Trophoblast cell (in vitro differentiated cells and primary cell): ENCODE data around the gene NRXN2.

Experiments
- DNase-seq, 2 donors: peaks; one replicate each; pipeline ENCODE4 v3.0.0-alpha.2; 2016
- H2AFZ ChIP-seq: 2 replicates; pipeline ENCODE4 v1.6.1; 2013; ENCODE audit warnings: low read length, moderate library complexity, mild to moderate bottlenecking; ENCODE audit not compliant: insufficient read depth, poor library complexity
- H2AK5ac ChIP-seq: 2 replicates; pipeline ENCODE4 v1.6.1; 2013; ENCODE audit warnings: mild to moderate bottlenecking, low read length
- H2BK120ac ChIP-seq: 2 replicates; pipeline ENCODE4 v1.6.1; 2013; ENCODE audit warnings: low read length, mild to moderate bottlenecking, moderate library complexity; ENCODE audit not compliant: insufficient read depth, poor library complexity
- H2BK12ac ChIP-seq: 2 replicates; pipeline ENCODE4 v1.6.1; 2013; ENCODE audit warnings: mild to moderate bottlenecking, low read length, moderate library complexity
- H2BK5ac ChIP-seq: 2 replicates; pipeline ENCODE4 v1.6.1; 2013; ENCODE audit warnings: low read length, low read depth, moderate library complexity, mild to moderate bottlenecking; ENCODE audit not compliant: poor library complexity
- H3K14ac ChIP-seq: 2 replicates; pipeline ENCODE4 v1.6.1; 2013; ENCODE audit warnings: mild to moderate bottlenecking, low read length
- H3K18ac ChIP-seq: 2 replicates; pipeline ENCODE4 v1.6.1; 2013; ENCODE audit warnings: mild to moderate bottlenecking, low read length
- H3K23ac ChIP-seq: 2 replicates; pipeline ENCODE4 v1.6.1; 2013; ENCODE audit warnings: low read length
- H3K27ac ChIP-seq: 2 replicates; pipeline ENCODE4 v1.5.1; 2013; ENCODE audit warnings: low read depth, mild to moderate bottlenecking, inconsistent platforms, low read length, moderate library complexity
- H3K27me3 ChIP-seq: 2 replicates; pipeline ENCODE4 v1.6.1; 2013; ENCODE audit warnings: inconsistent platforms, mild to moderate bottlenecking, low read length, moderate library complexity; ENCODE audit not compliant: insufficient read depth
- H3K36me3 ChIP-seq, 2 experiments: 1 replicate in 1 of 2; 2 replicates in 1 of 2; pipeline ENCODE4 v1.6.1; 2013; ENCODE audit warnings: low read length in 2 of 2, mild to moderate bottlenecking in 2 of 2, moderate library complexity in 1 of 2; ENCODE audit not compliant: insufficient read depth in 2 of 2, control insufficient read depth in 1 of 2
- H3K4ac ChIP-seq: 2 replicates; pipeline ENCODE4 v1.6.1; 2013; ENCODE audit warnings: low read depth, mild to moderate bottlenecking, low read length, moderate library complexity
- H3K4me1 ChIP-seq, 2 experiments: 1 replicate in 1 of 2; 2 replicates in 1 of 2; pipeline ENCODE4 v1.6.1; 2013; ENCODE audit warnings: low read length in 2 of 2, mild to moderate bottlenecking in 2 of 2, moderate library complexity in 1 of 2; ENCODE audit not compliant: insufficient read depth in 2 of 2, control insufficient read depth in 1 of 2
- H3K4me2 ChIP-seq: 2 replicates; pipeline ENCODE4 v1.6.1; 2013; ENCODE audit warnings: inconsistent platforms, mild to moderate bottlenecking, low read length, moderate library complexity
- H3K4me3 ChIP-seq: 2 replicates; pipeline ENCODE4 v1.5.1; 2013; ENCODE audit warnings: mild to moderate bottlenecking, low read depth, low read length, inconsistent platforms
- H3K79me1 ChIP-seq: one replicate; pipeline ENCODE4 v1.6.1; 2013; ENCODE audit warnings: low read length
- H3K79me2 ChIP-seq: 2 replicates; pipeline ENCODE4 v1.6.1; 2013; ENCODE audit warnings: low read length, mild to moderate bottlenecking; ENCODE audit not compliant: control insufficient read depth, insufficient read depth, poor library complexity
- H3K9ac ChIP-seq: 2 replicates; pipeline ENCODE4 v1.6.1; 2013; ENCODE audit warnings: mild to moderate bottlenecking, low read length
- H3K9me3 ChIP-seq: 2 replicates; pipeline ENCODE4 v1.6.1; 2013; ENCODE audit warnings: low read depth, mild to moderate bottlenecking, control low read depth, inconsistent platforms, low read length; ENCODE audit not compliant: insufficient read depth
- H4K12ac ChIP-seq: 2 replicates; pipeline ENCODE4 v1.6.1; 2013; ENCODE audit warnings: low read depth, mild to moderate bottlenecking, low read length, moderate library complexity
- H4K8ac ChIP-seq: 2 replicates; pipeline ENCODE4 v1.6.1; 2013; ENCODE audit warnings: low read depth, mild to moderate bottlenecking, low read length, moderate library complexity
- H4K91ac ChIP-seq: one replicate; pipeline ENCODE4 v1.6.1; 2013; ENCODE audit warnings: low read depth, mild to moderate bottlenecking, low read length, moderate library complexity
- WGBS: extraction: QIAGEN DNeasy Blood & Tissue Kit; methylation state at CpG from one replicate; pipeline ENCODE4 v1.1.7; 2013; ENCODE audit warnings: missing lambda C conversion rate; ENCODE audit not compliant: insufficient read length, insufficient coverage; ENCODE audit errors: extremely low coverage; 5-methylcytosine and 5-hydroxymethylcytosine counted together

Gene NRXN2

DNA sequence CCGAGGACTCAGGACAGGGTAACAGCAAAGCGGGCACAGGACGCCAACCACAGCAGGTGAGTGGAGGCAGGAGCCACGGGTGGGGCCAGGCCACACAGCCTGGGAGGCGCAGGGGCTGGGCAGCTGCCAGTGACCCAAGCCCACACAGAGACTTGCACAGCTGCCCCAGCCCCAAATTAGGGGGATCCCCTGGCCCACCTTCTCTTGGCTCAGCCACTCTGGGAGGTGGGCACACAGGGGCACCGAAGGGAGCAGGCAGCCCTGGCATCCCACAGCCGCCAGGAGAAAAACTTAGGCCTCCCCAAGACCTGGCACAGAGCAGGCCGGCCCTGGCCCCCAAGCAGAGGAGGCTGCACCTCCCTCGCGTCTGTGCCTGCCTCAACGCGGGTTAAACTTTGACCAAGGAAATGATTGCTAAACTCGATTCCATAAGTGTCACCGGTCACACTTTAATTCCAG, 132.2 kb downstream of the NRXN2 start, which contains the start of gene SLC22A12:
TSS of gene SLC22A12 (plus strand) at position 458 of the 459 bp plus-strand sequence. CDS start 337 bp downstream, outside the sequence.
- Histone ChIP-seq H3K4me3 (no peak within 1 kb of the TSS), H3K79me2 (no peaks in the 10 kb centered on the region), H3K9ac (no peak within 1 kb of the TSS), H2BK120ac (no peak within 1 kb of the TSS), H3K27me3 (no peaks in the 10 kb centered on the region), H3K27ac (no peak within 1 kb of the TSS), H3K4me2 (no peak within 1 kb of the TSS), H2BK12ac (no peak within 1 kb of the TSS), H3K23ac (no peak within 1 kb of the TSS), H2AFZ (no peak within 1 kb of the TSS), H3K79me1 (no peaks in the 10 kb centered on the region), H3K4ac (no peak within 1 kb of the TSS), H4K8ac (no peak within 1 kb of the TSS), H3K18ac (no peak within 1 kb of the TSS), H3K36me3 (no peaks in the 10 kb centered on the region), H3K14ac (no peak within 1 kb of the TSS), H4K12ac (no peak within 1 kb of the TSS), H3K4me1 (no peaks in the 10 kb centered on the region), H2AK5ac (no peak within 1 kb of the TSS), H3K9me3 (peaks cover 17% of the 10 kb centered on the region), H2BK5ac (no peak within 1 kb of the TSS), H4K91ac (no peak within 1 kb of the TSS)
- no CpG with 5 or more reads among the region's 14 CpGs for WGBS
- no peak for DNase-seq

DNA sequence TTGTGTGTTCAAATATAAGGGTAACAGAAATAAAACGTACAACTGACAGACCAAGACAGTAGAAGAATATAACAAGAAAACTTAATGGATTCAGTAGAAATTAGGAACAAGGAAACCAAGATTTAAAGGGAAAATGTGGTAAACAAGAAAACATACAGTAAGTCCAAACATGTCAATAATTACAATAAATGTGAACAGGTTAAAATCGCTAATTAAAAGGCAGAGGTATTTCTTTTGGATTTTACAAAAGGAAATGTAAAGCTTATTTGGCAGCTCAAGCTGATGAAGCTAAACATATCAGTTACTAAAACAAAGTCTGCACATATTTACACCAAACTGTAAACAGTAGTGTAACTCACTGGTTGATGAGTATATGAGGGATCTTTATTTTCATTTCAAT, 134.3 kb downstream of the NRXN2 start:
- Histone ChIP-seq H2BK12ac (no peak overlapping the region), H3K27me3 (no peaks in the 10 kb centered on the region), H2BK5ac (no peak overlapping the region), H3K4me1 (no peaks in the 10 kb centered on the region), H2AK5ac (no peak overlapping the region), H2BK120ac (no peak overlapping the region), H3K4me2 (no peak overlapping the region), H3K27ac (no peak overlapping the region), H3K9ac (no peak overlapping the region), H3K14ac (no peak overlapping the region), H4K91ac (no peak overlapping the region), H3K9me3 (peaks cover 10% of the 10 kb centered on the region), H3K4ac (no peak overlapping the region), H3K79me2 (no peaks in the 10 kb centered on the region), H4K8ac (no peak overlapping the region), H3K79me1 (no peaks in the 10 kb centered on the region), H3K18ac (no peak overlapping the region), H3K23ac (no peak overlapping the region), H3K36me3 (no peaks in the 10 kb centered on the region), H2AFZ (no peak overlapping the region), H4K12ac (no peak overlapping the region), H3K4me3 (no peak overlapping the region)
- no peak for DNase-seq
- no CpG with 5 or more reads among the region's 2 CpGs for WGBS

DNA sequence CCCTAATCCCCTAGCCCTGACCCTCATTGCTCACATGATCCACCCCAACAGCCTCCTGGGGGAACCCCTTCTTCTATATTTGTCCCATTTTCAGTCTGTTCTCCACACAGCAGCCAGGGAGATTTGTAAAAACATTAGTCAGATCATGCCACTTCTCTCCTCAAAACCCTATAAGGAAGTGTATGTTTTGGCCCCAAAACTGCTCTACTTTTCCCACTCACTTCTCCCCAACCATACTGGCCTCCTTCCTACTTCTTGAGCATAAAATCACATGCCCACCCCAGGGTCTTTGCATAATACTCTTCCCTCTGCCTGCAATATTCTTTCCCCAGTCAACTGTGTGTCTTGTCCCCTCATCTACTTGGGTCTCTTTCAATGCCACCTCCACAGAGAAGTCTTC, 136.6 kb downstream of the NRXN2 start:
- Histone ChIP-seq H2BK120ac (no peak overlapping the region), H3K79me2 (no peaks in the 10 kb centered on the region), H4K12ac (no peak overlapping the region), H3K36me3 (no peaks in the 10 kb centered on the region), H3K14ac (no peak overlapping the region), H3K4me1 (no peaks in the 10 kb centered on the region), H2BK5ac (no peak overlapping the region), H2BK12ac (no peak overlapping the region), H3K27ac (no peak overlapping the region), H3K23ac (no peak overlapping the region), H3K18ac (no peak overlapping the region), H2AK5ac (no peak overlapping the region), H3K4ac (no peak overlapping the region), H2AFZ (no peak overlapping the region), H4K8ac (no peak overlapping the region), H3K4me2 (no peak overlapping the region), H3K79me1 (no peaks in the 10 kb centered on the region), H3K27me3 (no peaks in the 10 kb centered on the region), H3K9ac (no peak overlapping the region), H3K4me3 (no peak overlapping the region), H3K9me3 (peaks cover 7% of the 10 kb centered on the region), H4K91ac (no peak overlapping the region)
- DNase-seq: no peak

DNA sequence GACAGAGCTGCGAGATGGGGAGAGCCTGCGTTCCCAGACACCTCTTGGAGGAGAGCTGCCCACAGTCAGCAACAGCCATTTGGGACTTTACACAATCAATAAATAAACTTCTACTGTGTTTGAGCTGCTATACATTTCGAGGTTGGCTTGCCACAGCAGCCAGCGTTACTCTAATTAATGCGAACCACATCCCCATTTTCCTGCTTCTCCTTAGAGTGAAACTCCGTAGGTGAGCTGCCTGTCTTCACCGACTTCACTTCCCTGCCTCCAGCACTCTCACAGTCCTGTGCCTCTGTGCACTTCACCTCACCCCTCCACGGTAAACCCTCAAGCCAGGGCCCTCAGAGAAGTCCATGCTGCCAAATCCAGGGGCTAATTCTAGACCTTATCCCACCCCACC, 137.8 kb downstream of the NRXN2 start:
- no CpG with 5 or more reads among the region's 8 CpGs for WGBS
- Histone ChIP-seq H2BK120ac (no peak overlapping the region), H3K14ac (no peak overlapping the region), H3K4me2 (no peak overlapping the region), H3K36me3 (no peaks in the 10 kb centered on the region), H3K18ac (no peak overlapping the region), H3K9me3 (peaks cover 7% of the 10 kb centered on the region), H3K23ac (no peak overlapping the region), H2BK12ac (no peak overlapping the region), H4K8ac (no peak overlapping the region), H3K4ac (no peak overlapping the region), H2AFZ (no peak overlapping the region), H4K91ac (no peak overlapping the region), H4K12ac (no peak overlapping the region), H3K79me1 (no peaks in the 10 kb centered on the region), H3K4me3 (no peak overlapping the region), H3K79me2 (no peaks in the 10 kb centered on the region), H3K9ac (no peak overlapping the region), H2BK5ac (no peak overlapping the region), H2AK5ac (no peak overlapping the region), H3K4me1 (no peaks in the 10 kb centered on the region), H3K27me3 (no peaks in the 10 kb centered on the region), H3K27ac (no peak overlapping the region)
- DNase-seq: no peak
